Measurements from ENCODE around the gene KRTAP12-2.

Gene KRTAP12-2

GRCh38 chr21:44625756-44626155, 41.0 kb downstream of the KRTAP12-2 start:
- no peak for DNase-seq

GRCh38 chr21:44623575-44623974, 43.2 kb downstream of the KRTAP12-2 start:
- DNase-seq, result no peak

- DNase-seq, result no peak
These were observed 46.8 kb downstream of the KRTAP12-2 start for GRCh38 chr21:44619886-44620285.

- DNase-seq, result peak in 3 of 4 experiments; percentile 9 to 43 (median 34)
These were observed 47.8 kb downstream of the KRTAP12-2 start for GRCh38 chr21:44618909-44619308.

- no peak for DNase-seq
These were observed 48.2 kb downstream of the KRTAP12-2 start for GRCh38 chr21:44618504-44618903.

- DNase-seq, result no peak
These were observed 49.6 kb downstream of the KRTAP12-2 start for GRCh38 chr21:44617071-44617501.

- no peak for DNase-seq
These were observed 50.2 kb downstream of the KRTAP12-2 start for GRCh38 chr21:44616591-44616926.
